ENCODE data around the gene SEMA5A.

GRCh38 chr5:9540791-9541190, 5.1 kb downstream of the SEMA5A start:
- TF ChIP-seq TAF1 (IDR thresholded peaks at IDR 0.05; ENCODE audit: borderline replicate concordance, low read depth, low read length), result no peak
- no peak for TF ChIP-seq POLR2A (IDR thresholded peaks at IDR 0.05; ENCODE audit: low read depth, low read length)

Measured in GM12892 (cell line).